MM.1S (cell line): Measurements from ENCODE around the gene LMAN1.

Experiments used
- DNase-seq: peaks from one replicate; pipeline ENCODE4 v3.0.0-alpha.2; 2015
- H2AFZ ChIP-seq: fragments of 300-600 bp; sonication (generic); 2 replicates; pipeline ENCODE4 v1.6.0; 2016; ENCODE audit warnings: antibody characterized with exemption, low read length
- H3F3A ChIP-seq: fragments of 300-600 bp; sonication (generic); 2 replicates; pipeline ENCODE4 v1.6.1; 2016; ENCODE audit warnings: mild to moderate bottlenecking, antibody characterized with exemption, low read length, moderate library complexity, mixed read lengths; ENCODE audit not compliant: insufficient read depth
- H3K27ac ChIP-seq: fragments of 300-600 bp; sonication (generic); 2 replicates; pipeline ENCODE4 v1.5.1; 2016; ENCODE audit warnings: mild to moderate bottlenecking, low read length
- H3K27me3 ChIP-seq: fragments of 300-600 bp; sonication (generic); replicated peaks from 2 replicates; pipeline ENCODE4 v1.6.0; 2016; ENCODE audit warnings: low read length; ENCODE audit not compliant: insufficient read depth
- H3K36me3 ChIP-seq: fragments of 300-600 bp; sonication (generic); replicated peaks from 2 replicates; pipeline ENCODE4 v1.6.1; 2016; ENCODE audit warnings: mild to moderate bottlenecking, low read length, mixed read lengths; ENCODE audit not compliant: insufficient read depth
- H3K4me1 ChIP-seq: fragments of 300-600 bp; sonication (generic); 2 replicates; pipeline ENCODE4 v1.6.1; 2016; ENCODE audit warnings: low read length, mixed read lengths
- H3K4me2 ChIP-seq: fragments of 300-600 bp; sonication (generic); 2 replicates; pipeline ENCODE4 v1.6.0; 2016; ENCODE audit warnings: low read depth, low read length
- H3K4me3 ChIP-seq: fragments of 300-600 bp; sonication (generic); 2 replicates; pipeline ENCODE4 v1.5.1; 2016; ENCODE audit warnings: low read length, mixed read lengths
- H3K79me2 ChIP-seq: fragments of 300-600 bp; sonication (generic); 2 replicates; pipeline ENCODE4 v1.6.1; 2016; ENCODE audit warnings: mixed run types, low read length, mixed read lengths
- H3K9ac ChIP-seq: fragments of 300-600 bp; sonication (generic); 2 replicates; pipeline ENCODE4 v1.6.1; 2016; ENCODE audit warnings: low read length, mixed read lengths
- H3K9me2 ChIP-seq: fragments of 300-600 bp; sonication (generic); replicated peaks from 2 replicates; pipeline ENCODE4 v1.6.1; 2016; ENCODE audit warnings: mild to moderate bottlenecking, low read length, mixed read lengths; ENCODE audit not compliant: insufficient read depth
- H3K9me3 ChIP-seq: fragments of 300-600 bp; sonication (generic); replicated peaks from 2 replicates; pipeline ENCODE4 v1.6.1; 2016; ENCODE audit warnings: mild to moderate bottlenecking, low read length, mixed read lengths; ENCODE audit not compliant: insufficient read depth
- H4K20me1 ChIP-seq: fragments of 300-600 bp; sonication (generic); 2 replicates; pipeline ENCODE4 v1.6.1; 2016; ENCODE audit warnings: mild to moderate bottlenecking, low read length, moderate library complexity, mixed read lengths; ENCODE audit not compliant: insufficient read depth
- CTCF ChIP-seq: fragments of 300-600 bp; sonication (generic); IDR thresholded peaks from 2 replicates; pipeline ENCODE4 v1.5.1; 2016; ENCODE audit warnings: antibody characterized with exemption, low read length, mixed read lengths
- EZH2 ChIP-seq: fragments of 300-600 bp; sonication (generic); optimal IDR thresholded peaks from 2 replicates; pipeline ENCODE3; 2017; ENCODE audit warnings: low read depth, mild to moderate bottlenecking, antibody characterized with exemption, low read length, mixed read lengths
- EZH2phosphoT487 ChIP-seq: fragments of 300-600 bp; sonication (generic); IDR thresholded peaks from 2 replicates; pipeline ENCODE4 v1.6.1; 2018; ENCODE audit warnings: antibody characterized with exemption, low read length

Gene LMAN1

GRCh38 chr18:59286341-59286740, 72.7 kb downstream of the LMAN1 start:
- Histone ChIP-seq H3K4me2 (no peak overlapping the region), H3F3A (no peaks in the 10 kb centered on the region), H3K9me2 (no peaks in the 10 kb centered on the region), H3K36me3 (no peaks in the 10 kb centered on the region), H3K4me3 (no peak overlapping the region), H4K20me1 (no peaks in the 10 kb centered on the region), H3K9me3 (no peaks in the 10 kb centered on the region), H3K4me1 (no peaks in the 10 kb centered on the region), H3K79me2 (no peaks in the 10 kb centered on the region), H3K27me3 (no peaks in the 10 kb centered on the region), H3K27ac (no peak overlapping the region), H3K9ac (no peak overlapping the region), H2AFZ (no peak overlapping the region)
- TF ChIP-seq CTCF (no peak), EZH2 (no peak), EZH2phosphoT487 (no peak)
- no peak for DNase-seq

DNA sequence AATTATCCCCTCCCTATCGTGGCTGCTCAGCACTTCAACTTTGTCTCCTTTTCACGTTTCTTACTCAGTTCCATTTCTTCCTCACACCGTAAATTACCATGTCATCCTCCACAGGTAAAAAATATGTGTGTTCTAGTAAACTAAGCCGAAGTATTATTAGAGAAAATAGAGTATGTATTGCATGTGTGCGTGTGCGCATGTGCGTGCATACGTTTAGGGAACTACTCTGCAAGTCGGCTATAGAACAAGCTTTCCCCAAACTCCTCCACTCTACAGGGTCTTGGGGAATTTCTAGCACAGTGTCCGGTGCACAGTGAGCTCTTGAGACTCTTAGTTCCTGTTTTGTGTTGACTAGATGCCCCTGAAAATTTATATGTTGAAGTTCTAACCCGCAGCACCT, 76.7 kb downstream of the LMAN1 start:
- Histone ChIP-seq H4K20me1 (no peaks in the 10 kb centered on the region), H3K79me2 (no peaks in the 10 kb centered on the region), H3K9me3 (no peaks in the 10 kb centered on the region), H3K9me2 (no peaks in the 10 kb centered on the region), H3K4me3 (no peak overlapping the region), H2AFZ (no peak overlapping the region), H3K4me1 (no peaks in the 10 kb centered on the region), H3K36me3 (no peaks in the 10 kb centered on the region), H3K27ac (no peak overlapping the region), H3K4me2 (no peak overlapping the region), H3F3A (no peaks in the 10 kb centered on the region), H3K9ac (no peak overlapping the region), H3K27me3 (no peaks in the 10 kb centered on the region)
- DNase-seq: no peak
- TF ChIP-seq EZH2phosphoT487: no peak
- no peak for TF ChIP-seq CTCF
- no peak for TF ChIP-seq EZH2

- H3K27me3 ChIP-seq: no peaks in the 10 kb centered on the region
- no peaks in the 10 kb centered on the region for H3K36me3 ChIP-seq
- no peaks in the 10 kb centered on the region for H3K9me2 ChIP-seq
- H3K27ac ChIP-seq: no peak overlapping the region
- no peaks in the 10 kb centered on the region for H3K4me1 ChIP-seq
- H3K4me3 ChIP-seq: no peak overlapping the region
- no peaks in the 10 kb centered on the region for H3K9me3 ChIP-seq
- H3K4me2 ChIP-seq: no peak overlapping the region
- no peak overlapping the region for H2AFZ ChIP-seq
- DNase-seq: no peak
- H3K9ac ChIP-seq: no peak overlapping the region
- H4K20me1 ChIP-seq: no peaks in the 10 kb centered on the region
- no peak for TF ChIP-seq EZH2phosphoT487
- no peak for TF ChIP-seq EZH2
- TF ChIP-seq CTCF: no peak
- H3F3A ChIP-seq: no peaks in the 10 kb centered on the region
- no peaks in the 10 kb centered on the region for H3K79me2 ChIP-seq
Measured at GRCh38 chr18:59279722-59280121, 79.3 kb downstream of the LMAN1 start.
